Measurements from ENCODE around the gene SLC25A27. TPM values are rescaled to one million over a fixed set of nuclear protein-coding genes. Genes with fewer than 3 reads are reported as not detected.

Gene SLC25A27
- total RNA-seq, result 10 to 100 TPM in 1 of 4 donors, 1 to 10 TPM in 3; 6.8 to 13.3 (median 8.4) TPM
- polyA plus RNA-seq, result 1 to 10 TPM; 2.1 to 5.3 (median 2.2) TPM
- long read RNA-seq, donor 1, partial matches to known transcripts, result 0 of 3 reads
- long read RNA-seq, donor 1, other reads (novel, unspliced or antisense), result 1 of 3 reads
- long read RNA-seq, donor 2, partial matches to known transcripts, result 1 of 5 reads
- long read RNA-seq, donor 2, other reads (novel, unspliced or antisense), result 3 of 5 reads

GRCh38 chr6:46652603-46653438 lies at the start of gene SLC25A27, which contains the start of gene CYP39A1:
SLC25A27 (plus strand) TSS chr6:46652975; CDS start chr6:46653193, 218 bp downstream.
CYP39A1 (minus strand) TSS chr6:46652818; CDS start chr6:46652582, 236 bp downstream.
- intact Hi-C loops (cut with DNase I), result no loop called here
- ATAC-seq, result peak; percentile 99 to 100 (median 100)
- TF ChIP-seq, protein P1, sequence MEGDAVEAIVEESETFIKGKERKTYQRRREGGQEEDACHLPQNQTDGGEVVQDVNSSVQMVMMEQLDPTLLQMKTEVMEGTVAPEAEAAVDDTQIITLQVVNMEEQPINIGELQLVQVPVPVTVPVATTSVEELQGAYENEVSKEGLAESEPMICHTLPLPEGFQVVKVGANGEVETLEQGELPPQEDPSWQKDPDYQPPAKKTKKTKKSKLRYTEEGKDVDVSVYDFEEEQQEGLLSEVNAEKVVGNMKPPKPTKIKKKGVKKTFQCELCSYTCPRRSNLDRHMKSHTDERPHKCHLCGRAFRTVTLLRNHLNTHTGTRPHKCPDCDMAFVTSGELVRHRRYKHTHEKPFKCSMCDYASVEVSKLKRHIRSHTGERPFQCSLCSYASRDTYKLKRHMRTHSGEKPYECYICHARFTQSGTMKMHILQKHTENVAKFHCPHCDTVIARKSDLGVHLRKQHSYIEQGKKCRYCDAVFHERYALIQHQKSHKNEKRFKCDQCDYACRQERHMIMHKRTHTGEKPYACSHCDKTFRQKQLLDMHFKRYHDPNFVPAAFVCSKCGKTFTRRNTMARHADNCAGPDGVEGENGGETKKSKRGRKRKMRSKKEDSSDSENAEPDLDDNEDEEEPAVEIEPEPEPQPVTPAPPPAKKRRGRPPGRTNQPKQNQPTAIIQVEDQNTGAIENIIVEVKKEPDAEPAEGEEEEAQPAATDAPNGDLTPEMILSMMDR (IDR thresholded peaks at IDR 0.05), result no peak
- H3K4me1 ChIP-seq, result peaks cover 16% of the 10 kb centered on the region
- peak within 1 kb of the TSS; percentile 97 for H3K4me3 ChIP-seq
- H3K9me3 ChIP-seq, result no peaks in the 10 kb centered on the region
- no peaks in the 10 kb centered on the region for H3K27me3 ChIP-seq (ENCODE audit: insufficient read depth in 3 of 3, low read length in 2 of 3)
- peak within 1 kb of the TSS; percentile 90 for H3K27ac ChIP-seq
- DNase-seq, result peak; percentile 92 to 95
- 0 to 1% (median 0%) methylated on average over 56 to 72 of the region's 72 CpGs for WGBS, 3 donors
- peaks cover 0 to 16% of the 10 kb centered on the region in 2 donors for H3K36me3 ChIP-seq (ENCODE audit: insufficient read depth in 1 of 2, low read depth in 1 of 2)

- Histone ChIP-seq H3K27me3 (ENCODE audit: insufficient read depth in 3 of 3, low read length in 2 of 3) (no peaks in the 10 kb centered on the region), H3K36me3 (ENCODE audit: insufficient read depth in 1 of 2, low read depth in 1 of 2) (no peaks in the 10 kb centered on the region), H3K9me3 (no peaks in the 10 kb centered on the region), H3K27ac (no peak overlapping the region), H3K4me3 (no peak overlapping the region), H3K4me1 (peaks cover 3% of the 10 kb centered on the region)
- TF ChIP-seq, protein P1 (IDR thresholded peaks at IDR 0.05), result no peak
- intact Hi-C loops (cut with DNase I), result no loop called here
- ATAC-seq, result no peak
- WGBS, 3 donors, result 80 to 85% (median 82%) methylated on average over 3 of the region's 3 CpGs
- no peak for DNase-seq
These were observed 47.5 kb upstream of the SLC25A27 start for GRCh38 chr6:46605091-46605797.

DNA sequence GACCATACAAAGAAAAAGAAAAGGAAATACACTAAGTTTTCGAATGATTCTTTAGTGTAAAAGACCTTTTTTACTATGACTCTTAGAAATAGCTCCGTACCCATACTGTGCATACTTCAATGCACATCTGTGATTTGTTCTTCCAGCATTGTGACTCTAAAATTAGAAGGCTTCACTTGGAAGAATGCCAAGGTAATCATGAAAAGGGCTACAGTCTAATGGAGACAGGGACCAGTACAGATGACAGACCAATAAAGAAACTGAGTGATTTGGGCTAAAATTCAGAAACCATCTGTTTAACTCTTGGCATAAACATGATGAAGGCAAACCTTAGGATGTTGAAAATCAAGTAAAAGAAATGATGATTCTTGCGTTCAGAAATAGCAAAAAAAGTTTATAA lies 46.4 kb upstream of the SLC25A27 start:
- ATAC-seq, result no peak
- WGBS, 3 donors, result 50 to 63% (median 51%) methylated on average over 3 of the region's 3 CpGs

DNA sequence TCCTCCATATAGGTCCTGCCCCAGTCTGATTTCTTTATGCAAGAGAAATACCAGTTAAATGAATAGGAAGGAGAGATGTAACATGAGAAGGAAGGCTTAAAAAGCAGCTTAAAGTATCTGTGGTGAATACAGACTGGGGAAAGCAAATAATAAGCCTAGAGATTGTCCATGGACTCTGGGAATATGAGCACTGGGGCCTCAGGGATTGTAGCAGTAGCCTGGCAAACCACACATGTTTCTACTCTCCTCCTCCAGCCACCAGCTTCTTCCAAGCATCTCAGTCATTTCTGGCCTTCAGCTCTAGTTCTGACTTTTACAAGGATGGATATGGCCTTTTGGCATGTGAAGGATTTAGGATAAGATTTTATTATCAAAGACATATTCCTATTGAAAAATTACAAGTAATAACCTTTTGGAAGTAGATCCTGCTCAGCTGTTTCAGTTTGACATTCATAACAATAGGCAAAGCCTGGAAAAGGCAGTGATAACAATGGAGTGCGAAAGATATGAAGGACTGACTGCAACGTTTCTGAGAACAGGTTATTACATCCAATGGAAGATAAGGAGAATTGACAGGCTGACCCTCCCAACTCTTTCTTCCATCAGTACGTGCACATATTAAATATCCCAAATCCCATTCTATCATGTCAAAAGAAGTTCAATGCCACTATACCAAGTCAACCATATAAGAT lies 41.8 kb upstream of the SLC25A27 start:
- TF ChIP-seq, protein P1 (IDR thresholded peaks at IDR 0.05), result no peak
- no peak for ATAC-seq
- no peak for DNase-seq
- H3K27me3 ChIP-seq (ENCODE audit: insufficient read depth in 3 of 3, low read length in 2 of 3), result no peaks in the 10 kb centered on the region
- WGBS, 3 donors, result 79 to 88% (median 81%) methylated on average over 3 of the region's 3 CpGs
- H3K4me3 ChIP-seq, result no peak overlapping the region
- H3K4me1 ChIP-seq, result peaks cover 3% of the 10 kb centered on the region
- intact Hi-C loops (cut with DNase I), result no loop called here
- no peaks in the 10 kb centered on the region for H3K9me3 ChIP-seq
- H3K36me3 ChIP-seq (ENCODE audit: insufficient read depth in 1 of 2, low read depth in 1 of 2), result peaks cover 0 to 2% of the 10 kb centered on the region in 2 donors
- H3K27ac ChIP-seq, result no peak overlapping the region

More for the DNA sequence above, 46.4 kb upstream of the SLC25A27 start:
- Histone ChIP-seq H3K4me3 (no peak overlapping the region), H3K36me3 (ENCODE audit: insufficient read depth in 1 of 2, low read depth in 1 of 2) (no peaks in the 10 kb centered on the region), H3K9me3 (no peaks in the 10 kb centered on the region), H3K4me1 (peaks cover 3% of the 10 kb centered on the region), H3K27ac (no peak overlapping the region), H3K27me3 (ENCODE audit: insufficient read depth in 3 of 3, low read length in 2 of 3) (no peaks in the 10 kb centered on the region)
- TF ChIP-seq, protein P1 (IDR thresholded peaks at IDR 0.05), result no peak
- intact Hi-C loops (cut with DNase I), result no loop called here
- no peak for DNase-seq
